Measurements from ENCODE around the gene GNB1.

GNB1 gene

DNA sequence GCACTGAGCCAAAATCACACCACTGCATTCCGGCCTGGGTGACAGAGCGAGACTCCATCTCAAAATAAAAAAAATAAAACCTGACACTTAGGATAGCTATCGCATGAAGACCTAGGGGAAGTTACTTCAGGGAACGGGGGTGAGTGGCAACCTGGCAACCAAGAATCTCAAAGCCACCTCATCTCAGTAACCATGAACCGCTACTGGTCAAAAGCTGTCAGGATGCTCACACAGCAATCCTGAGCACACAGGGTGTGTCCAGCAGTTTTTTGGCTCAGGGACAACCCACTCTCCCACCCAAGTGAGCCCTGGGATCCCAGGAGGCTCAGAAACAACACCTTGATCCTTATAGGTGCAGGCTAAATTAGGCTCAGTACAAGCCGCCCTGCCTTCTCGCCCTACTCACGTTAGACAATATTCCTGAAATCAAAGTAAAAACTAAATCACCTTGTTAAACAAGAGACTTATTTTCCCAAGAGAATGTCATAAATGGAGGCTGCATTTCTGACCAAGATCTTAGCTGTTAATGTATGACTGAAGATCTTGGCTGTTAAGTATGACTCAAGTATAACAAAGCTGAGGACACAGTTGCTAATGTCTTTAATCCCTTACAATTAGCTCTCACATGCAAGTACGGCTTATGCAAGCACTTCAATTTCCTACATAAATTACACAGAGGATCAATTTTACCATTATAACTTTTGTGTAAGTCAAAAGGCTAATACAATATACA, 64.4 kb downstream of the GNB1 start:
- DNase-seq (ENCODE audit: low read depth in 2 of 2), result no peak

DNA sequence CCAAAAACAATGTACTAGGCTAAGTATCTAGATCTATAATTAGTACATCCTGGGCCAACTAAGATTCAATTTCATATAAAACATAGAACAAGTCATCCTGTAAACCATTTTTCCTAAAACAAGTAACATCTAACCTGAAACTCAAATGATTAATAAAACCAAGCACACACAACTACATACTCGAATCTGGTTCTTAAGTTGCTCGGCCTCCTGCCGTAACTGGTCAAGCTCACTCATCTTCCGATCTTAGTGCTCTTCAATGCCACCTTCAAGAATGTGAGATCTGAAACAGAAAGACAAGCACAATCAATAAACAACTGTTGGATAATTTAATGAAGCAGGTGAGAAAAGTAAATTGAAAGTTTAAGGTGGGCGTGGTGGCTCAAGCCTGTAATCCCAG, 65.7 kb downstream of the GNB1 start:
- no peak for DNase-seq (ENCODE audit: low read depth in 2 of 2)

DNA sequence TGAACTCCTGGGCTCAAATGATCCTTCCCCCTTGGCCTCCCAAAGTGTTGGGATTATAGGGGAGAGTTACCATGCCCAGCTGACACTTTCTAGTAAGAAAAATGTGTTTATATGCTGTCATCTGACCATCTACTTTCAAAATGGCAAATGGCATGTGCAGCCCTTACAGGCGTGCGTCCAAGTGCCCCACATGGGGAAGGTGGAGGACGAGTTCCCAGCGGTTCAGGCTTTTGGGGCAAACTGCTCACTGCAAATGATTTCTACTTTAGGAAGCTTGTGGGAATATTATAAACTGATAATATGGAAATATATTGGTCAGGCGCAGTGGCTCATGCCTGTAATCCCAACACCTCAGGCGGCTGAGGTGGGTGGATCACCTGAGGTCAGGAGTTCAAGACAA, 71.1 kb downstream of the GNB1 start:
- no peak for DNase-seq (ENCODE audit: low read depth in 2 of 2)

DNA sequence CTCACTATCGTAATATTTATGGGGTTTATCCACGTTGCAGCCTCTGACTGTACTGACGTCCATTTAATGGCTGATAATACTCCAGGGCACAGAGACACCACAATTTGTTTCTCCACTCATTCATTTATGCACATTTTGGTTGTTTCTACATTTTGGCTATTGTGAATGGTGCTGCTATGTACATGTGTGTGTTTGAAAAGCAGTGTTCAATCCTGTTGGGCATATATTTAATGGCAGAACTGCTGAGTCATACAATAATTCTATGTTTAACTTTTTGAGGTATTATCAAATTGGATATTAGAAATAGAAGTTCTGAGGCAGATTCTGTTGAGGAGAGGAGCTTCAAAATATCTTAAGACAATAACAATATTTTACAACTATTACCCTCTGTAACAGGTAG, 73.7 kb downstream of the GNB1 start:
- DNase-seq (ENCODE audit: low read depth in 2 of 2), result no peak

DNA sequence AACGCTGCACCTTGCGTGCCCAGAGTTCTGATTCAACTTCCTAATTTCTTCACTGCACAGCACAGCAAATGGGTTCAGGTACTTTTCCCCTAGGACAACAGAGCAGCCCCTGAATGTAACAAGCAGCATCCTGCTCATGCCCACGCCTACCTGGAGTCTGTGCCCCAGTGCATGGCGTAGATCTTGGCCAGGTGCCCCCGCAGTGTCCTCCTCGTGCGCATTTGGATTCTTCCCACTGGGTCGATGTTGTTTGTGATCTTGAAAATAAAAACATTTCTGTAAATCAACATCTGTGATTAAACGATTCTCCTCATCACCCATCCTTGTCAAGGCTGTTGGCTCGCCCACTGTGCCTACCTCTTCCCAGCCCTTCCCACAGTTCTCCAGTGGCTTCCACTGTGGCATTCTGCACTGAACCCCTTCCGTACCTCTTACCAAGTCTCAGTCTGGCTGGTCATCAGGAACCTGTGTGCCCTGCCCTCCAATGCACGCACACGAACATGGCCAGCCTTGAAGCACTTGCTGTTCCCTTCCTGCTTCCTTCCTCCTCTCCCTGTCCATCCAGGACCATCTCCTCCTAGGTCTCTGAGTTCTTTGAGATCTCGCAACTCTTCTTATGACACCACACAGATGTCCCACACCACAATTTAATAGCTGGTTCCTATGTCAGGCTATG, 75.1 kb downstream of the GNB1 start:
- no peak for DNase-seq (ENCODE audit: low read depth in 2 of 2)

DNA sequence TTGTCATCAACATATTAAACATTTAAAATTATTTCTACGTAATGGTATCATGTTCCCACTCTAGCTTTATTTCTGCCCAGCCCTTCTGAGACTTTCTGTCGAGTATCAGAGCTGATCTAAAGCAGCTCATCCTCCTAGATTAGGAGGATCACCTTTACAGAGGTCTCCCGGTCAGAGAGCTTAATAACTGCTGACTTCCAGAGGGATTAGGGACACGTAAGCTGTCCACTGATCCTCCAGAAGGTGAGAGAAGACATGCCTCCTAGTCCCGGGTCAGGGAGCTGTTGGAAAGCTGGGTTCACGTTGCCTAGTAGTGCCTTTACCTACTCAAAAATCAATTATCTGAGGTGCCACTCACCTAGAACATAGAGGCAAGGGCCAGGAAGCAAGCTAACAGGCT, 81.4 kb downstream of the GNB1 start:
- no peak for DNase-seq (ENCODE audit: low read depth in 2 of 2)

DNA sequence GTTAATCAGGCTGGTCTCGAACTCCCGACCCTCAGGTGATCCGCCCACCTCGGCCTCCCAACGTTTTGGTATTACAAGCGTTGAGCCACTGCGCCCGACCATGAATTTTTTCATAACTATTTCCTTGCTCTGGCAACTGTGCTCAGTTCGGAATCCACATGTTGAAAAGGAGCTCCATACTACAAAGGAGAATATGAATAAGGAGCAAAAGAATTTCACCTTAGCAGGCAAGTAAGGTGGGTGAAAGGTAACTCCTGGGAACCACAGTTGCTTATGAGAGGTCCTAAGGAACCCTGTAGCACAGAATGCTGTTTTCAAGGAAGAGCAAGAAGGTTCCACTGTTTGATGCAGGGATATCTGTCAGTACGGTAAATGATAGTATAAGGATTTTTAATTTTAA, 82.7 kb downstream of the GNB1 start:
- DNase-seq (ENCODE audit: low read depth in 2 of 2), result no peak

DNA sequence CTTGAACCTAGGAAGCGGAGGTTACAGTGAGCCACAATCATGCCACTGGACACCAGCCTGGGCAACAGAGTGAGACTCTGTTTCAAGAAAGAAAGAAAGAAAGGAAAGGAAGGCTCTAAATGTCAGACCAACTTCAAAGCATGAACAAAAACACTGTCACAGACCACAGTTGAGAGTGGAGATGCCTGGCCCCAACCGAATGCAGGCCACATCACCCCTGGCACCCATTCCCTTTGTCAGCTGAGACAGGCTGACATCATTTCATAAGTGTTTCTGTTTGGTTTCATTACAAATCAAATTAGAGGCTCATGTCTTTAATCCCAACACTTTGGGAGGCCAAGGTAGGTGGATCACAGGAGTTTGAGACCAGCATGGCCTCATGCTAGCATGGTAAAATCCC, 84.0 kb downstream of the GNB1 start:
- no peak for DNase-seq (ENCODE audit: low read depth in 2 of 2)

DNA sequence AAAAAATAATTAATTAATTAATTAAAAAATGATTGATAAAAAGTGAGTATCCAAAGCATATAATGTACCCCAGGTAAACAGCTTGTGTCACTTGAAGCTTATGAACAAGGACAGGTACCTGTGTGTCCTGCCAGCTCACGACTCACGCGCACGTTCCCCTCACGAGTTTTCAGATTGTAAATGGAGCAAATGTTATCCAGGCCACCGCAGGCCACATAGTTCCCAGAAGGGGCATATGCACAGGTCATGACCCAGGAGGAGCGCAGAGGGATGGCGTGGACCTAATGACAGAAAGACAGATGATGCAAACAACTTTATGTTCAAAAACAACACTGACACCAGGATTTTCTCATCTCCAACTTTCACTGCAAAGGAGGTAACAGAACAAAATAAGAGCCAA, 86.6 kb downstream of the GNB1 start:
- DNase-seq (ENCODE audit: low read depth in 2 of 2), result no peak

DNA sequence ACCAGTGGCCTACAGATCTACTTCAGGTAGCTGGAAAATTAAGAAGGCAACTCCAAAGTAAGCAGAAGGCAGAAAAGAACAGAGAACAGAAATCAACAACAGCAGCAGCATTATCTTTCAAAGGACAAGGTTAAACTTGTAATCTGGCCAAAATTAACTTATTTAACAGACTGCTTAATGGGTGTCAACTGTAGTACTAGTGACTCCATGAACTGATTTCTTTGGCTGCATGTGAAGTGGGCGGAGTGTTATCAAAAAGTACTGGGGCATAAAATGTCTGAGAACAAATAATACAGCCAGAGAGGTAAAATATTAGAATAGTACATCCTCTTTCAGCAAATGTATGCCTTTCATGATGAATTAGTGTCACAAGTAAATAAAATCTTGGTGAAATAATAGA, 88.0 kb downstream of the GNB1 start:
- DNase-seq (ENCODE audit: low read depth in 2 of 2), result no peak

DNA sequence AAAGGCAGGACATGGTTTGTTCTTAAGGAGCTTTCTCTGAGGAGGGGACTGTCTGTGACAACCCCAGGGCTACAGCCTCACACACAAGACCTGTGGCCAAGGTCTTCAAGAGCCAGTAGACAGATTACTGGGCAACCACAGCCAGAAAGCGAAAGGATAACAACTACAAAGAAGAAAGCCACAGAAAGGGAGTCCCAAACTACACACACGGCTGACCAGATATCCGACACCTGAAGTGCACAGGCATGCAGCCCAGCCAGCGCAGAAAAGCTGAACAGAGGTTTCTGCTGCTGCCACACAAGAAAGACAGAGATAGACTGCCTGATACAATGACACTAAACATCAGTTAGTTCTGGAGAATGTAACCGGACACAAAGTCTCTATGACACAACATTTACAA, 91.2 kb downstream of the GNB1 start:
- DNase-seq (ENCODE audit: low read depth in 2 of 2), result no peak

DNA sequence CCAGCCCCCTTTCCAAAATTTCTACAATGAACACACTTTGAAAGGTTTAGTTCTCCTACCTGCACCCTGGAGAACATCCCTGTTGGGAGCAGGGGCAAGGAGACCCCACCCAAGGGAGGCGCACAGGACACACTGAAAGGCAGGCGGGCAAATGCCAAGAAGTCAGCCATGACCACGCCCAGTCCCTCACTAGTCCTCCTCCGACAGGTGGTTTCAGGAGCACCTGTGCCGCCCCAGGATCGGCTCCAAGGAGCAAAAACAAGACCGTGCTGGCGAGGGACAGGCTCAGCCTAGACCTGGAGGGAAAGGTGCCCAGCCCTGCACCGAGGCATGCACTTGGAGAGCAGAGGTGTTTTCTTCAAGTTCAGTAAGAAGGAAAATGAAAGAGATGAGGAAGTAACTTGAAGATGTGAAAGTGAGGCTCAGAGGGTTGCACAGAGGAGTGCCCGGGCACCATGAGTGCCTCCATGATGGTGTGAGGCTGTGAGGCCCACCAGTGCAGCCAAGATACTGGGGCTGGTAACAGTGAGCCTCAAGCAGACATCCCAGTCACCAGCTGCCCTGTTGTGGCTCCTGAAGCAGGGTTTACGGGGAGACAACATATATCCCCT, 93.1 kb downstream of the GNB1 start:
- no peak for DNase-seq (ENCODE audit: low read depth in 2 of 2)

DNA sequence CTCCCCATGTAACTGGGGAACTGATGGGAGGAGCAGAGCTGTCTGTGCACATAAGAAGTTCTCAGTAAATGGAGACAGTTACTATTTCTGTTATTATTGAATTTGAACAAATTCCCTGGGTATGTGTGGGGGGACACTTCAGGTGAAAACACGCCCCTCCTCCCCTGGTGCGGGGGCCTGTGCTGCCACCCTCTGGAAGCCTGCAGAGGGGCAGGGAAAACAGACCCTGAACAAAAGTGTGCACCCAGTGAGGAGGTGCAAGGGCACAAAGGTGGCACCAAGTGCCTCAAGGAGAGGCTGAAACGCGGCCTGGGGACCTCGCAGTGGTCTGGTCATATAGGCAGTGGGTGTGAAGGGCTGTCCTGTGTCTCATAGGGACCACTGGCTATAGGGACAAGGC, 94.4 kb downstream of the GNB1 start:
- no peak for DNase-seq (ENCODE audit: low read depth in 2 of 2)

DNA sequence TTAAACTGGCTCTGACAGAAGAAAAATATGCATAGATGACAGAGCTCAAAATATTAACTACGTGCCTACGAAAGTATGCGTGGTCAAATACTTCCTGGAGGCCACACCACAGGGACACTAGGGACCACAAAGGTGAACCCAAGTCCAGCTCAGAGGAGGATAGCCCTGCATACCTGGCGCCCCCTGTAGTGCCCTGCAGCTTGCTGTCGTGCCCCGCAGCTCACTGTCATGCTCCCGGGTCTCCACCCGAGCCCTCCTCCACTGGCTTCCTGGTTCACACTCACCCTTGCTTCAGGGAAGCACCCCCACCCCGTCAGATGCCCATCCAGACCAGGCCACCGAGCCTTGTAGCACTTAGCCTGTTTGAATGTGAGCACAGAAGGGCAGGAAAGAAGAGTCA, 95.9 kb downstream of the GNB1 start:
- no peak for DNase-seq (ENCODE audit: low read depth in 2 of 2)

DNA sequence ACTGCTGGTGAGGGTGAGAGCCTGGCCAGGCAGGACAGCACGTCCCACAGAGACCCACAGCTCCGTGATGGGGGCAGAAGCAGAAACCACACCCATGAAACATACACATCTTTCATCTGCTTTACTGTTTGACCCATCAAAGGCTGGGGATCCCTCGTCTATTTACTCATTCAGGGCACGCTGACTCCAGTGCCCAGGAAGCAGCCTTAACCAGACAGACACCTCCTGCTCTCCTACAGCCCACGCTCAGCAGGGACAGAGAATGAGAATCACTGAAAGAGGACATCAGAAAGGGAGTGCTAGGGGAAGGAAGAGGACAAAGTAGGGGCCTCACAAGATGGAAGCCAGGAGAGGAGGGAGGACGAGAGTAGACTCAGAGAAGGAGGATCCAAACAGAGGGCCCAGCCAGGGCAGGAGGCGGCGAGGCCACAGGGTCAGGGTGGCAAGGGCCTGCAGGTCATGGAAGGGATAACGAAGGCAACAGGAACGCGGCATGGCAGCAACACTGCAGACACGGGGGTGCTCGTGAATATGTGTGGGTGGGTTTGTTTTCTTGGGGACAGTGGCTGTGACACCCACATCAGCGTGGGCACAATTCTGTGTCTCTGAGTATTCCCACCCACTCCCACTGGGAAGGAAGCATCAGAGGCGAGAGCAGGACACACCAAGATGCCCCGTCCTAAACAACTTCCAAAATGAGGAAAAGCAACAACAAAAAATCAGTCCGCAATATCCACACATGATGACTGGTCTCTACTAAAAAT, 97.2 kb downstream of the GNB1 start:
- DNase-seq (ENCODE audit: low read depth in 2 of 2), result no peak

DNA sequence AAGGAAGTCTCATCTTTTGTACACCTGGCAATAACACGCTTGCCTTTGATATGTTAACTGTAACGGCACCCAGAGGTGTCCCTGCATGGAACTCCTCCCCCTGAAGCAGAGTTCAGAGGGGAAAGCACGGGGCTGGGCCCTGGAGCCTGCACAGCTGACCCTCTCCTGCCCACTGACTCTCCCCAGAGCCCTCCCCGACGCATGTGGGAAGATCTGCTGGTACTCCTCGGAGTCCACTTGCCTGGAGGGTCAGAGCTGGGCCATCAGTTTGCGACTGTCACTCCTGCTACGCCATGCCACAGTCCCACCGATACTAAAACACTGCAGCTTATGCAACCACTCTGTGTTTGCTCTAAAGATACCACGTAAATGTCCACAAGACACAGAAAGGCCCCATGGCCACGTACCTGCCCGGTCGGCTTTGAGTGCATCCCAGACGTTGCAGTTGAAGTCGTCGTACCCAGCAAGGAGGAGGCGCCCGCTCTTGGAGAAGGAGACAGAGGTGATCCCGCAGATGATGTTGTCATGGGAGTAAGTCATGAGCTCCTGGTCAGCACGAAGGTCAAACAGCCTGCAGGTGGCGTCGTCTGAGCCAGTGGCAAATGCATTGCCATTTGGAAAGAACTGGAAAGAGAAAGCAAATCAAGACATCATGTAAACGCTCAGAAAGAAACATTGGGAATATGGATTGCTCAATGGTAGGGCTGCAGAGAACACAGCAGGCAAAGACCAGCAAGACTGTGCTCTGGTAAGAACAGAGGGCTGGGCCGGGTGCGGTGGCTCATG, 102.0 kb downstream of the GNB1 start:
- no peak for DNase-seq (ENCODE audit: low read depth in 2 of 2)

DNA sequence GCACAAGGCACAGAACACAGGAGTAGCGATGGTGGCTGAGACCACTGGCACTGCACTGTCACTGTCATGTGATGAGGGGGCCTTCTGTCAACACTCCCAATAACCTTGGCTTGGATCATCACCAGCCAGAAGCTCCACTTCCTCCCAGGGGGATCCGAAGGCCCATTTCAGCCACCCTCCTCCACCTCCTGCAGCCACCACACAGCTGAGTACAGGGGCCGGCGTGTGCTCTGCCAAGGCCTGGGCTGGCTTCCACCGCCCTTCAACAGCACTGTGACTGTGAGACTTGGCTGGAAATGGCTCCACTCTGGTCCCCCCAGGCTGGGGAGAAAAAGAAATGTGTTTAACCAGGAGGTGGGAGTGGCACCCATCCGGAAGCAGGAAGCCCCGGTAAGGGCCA, 102.8 kb downstream of the GNB1 start:
- no peak for DNase-seq (ENCODE audit: low read depth in 2 of 2)

DNA sequence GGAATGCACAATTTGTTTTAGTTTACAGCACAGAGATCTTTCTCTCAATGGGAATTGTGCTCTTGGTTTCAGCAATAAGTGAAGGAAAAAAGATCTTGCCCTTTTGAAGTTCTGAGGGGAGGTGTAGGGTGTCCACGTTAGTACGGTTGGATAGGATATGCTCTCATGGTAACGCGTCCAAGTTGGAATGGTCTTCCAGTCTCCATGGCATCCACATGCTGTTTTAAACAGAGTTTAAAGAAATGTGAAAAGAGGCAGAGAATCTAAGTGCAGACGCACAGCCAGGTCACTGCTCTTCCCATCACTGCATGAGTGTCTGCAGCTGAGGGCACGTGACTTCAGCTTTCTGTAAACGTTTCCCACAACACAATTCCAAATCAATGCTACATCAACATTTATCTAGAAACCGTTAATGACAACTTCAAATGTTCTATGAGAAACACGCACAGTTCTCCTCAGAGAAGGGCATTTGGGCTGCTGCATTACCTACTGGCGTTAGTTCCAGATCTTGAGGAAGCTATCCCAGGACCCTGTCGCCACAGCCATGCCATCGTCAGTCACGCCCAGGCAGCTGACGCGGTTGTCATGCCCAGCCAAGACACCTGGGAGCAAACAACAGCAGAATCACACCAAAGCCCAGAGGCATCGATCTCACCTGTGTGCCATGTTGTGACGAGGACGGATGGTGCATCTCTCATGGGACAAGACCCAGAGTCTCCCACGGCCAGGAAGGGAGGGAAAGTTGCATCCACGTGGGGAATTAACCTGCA, 103.9 kb downstream of the GNB1 start:
- no peak for DNase-seq (ENCODE audit: low read depth in 2 of 2)

DNA sequence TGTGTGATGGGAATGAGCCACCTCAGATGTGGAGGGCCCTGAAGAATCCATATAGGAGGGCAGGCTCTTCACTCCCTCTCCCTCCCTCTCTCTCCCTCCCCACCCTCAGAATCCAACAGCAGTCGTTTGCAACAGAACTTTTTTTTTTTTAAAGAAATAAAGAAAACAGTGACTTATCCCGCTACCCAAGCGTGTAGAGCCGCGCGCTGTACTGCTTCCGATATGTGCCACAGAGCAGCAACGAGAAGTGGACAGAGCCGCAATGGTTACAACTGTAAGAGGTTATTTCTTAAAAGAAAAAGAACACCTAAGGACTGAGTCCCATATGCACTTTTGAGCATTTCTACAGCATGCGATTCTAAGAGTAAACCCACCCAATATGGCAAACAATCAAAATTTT, 105.2 kb downstream of the GNB1 start:
- no peak for DNase-seq (ENCODE audit: low read depth in 2 of 2)

DNA sequence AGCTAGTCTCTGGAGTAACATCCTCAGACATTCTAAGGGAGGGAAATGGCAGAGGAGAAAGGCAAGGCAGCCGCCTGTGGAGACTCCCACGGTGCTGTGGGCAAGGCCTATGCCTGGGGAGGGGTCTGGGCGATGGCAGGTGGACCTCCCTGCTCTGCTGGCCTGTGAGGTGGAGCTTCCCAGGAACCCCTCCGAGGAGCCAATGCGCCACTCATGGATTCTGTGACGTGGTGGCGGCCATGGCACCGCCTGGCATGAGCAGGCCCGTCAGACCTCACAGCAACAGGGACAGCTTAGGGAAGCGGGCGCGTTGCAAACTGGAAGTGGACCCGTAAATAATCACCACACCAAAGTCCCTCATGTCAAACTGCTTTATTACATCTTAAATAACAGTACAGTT, 106.0 kb downstream of the GNB1 start:
- no peak for DNase-seq (ENCODE audit: low read depth in 2 of 2)

DNA sequence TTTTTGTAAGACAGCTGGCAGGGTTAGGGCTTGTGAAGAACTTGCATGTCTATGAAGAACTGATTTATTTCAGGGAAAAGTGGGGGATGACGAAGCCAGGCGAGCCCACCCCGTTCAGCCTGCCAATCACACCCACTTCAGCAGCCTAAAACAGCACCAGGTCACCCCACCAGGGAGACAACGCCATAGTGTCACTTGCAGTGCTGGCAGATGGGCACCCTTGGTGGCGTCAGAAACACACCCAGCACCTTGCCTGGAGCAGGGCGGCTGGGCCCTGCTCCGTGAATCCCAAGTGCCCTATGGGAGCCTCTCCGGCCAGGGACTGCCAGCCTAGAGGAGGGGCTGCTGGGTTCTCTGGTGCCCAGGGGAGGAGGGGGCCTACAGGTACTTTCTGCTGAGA, 107.6 kb downstream of the GNB1 start:
- no peak for DNase-seq (ENCODE audit: low read depth in 2 of 2)

Data from stimulated activated CD8-positive, alpha-beta memory T cell treated with anti-CD3 and anti-CD28 coated beads, Interleukin-2, amount 100 ng/mL, for 1 hour (primary cell).